ENCODE data around the gene CCDC186.

Gene CCDC186

GRCh38 chr10:114175667-114176066 lies 1.7 kb upstream of the CCDC186 start:
- no peak overlapping the region for H3K27ac ChIP-seq (ENCODE audit: low read length)
- no peak overlapping the region for H3K4me2 ChIP-seq (ENCODE audit: low read depth, low read length)
- H3F3A ChIP-seq (ENCODE audit: insufficient read depth, low read length), result peaks cover 11% of the 10 kb centered on the region
- no peaks in the 10 kb centered on the region for H4K20me1 ChIP-seq (ENCODE audit: insufficient read depth, low read length)
- peaks cover 10% of the 10 kb centered on the region for H3K4me1 ChIP-seq (ENCODE audit: low read length)
- no peaks in the 10 kb centered on the region for H3K27me3 ChIP-seq (replicated peaks; ENCODE audit: insufficient read depth, low read length)
- H3K9me2 ChIP-seq (replicated peaks; ENCODE audit: insufficient read depth, low read length), result no peaks in the 10 kb centered on the region
- H3K9me3 ChIP-seq (replicated peaks; ENCODE audit: insufficient read depth, low read length), result no peaks in the 10 kb centered on the region
- TF ChIP-seq CTCF (IDR thresholded peaks at IDR 0.05; ENCODE audit: low read length) (no peak), EZH2phosphoT487 (IDR thresholded peaks at IDR 0.05; ENCODE audit: low read length) (no peak), EZH2 (optimal IDR thresholded peaks at IDR 0.05; ENCODE audit: low read depth, low read length) (no peak)
- no peak overlapping the region for H3K4me3 ChIP-seq (ENCODE audit: low read length)
- H3K9ac ChIP-seq (ENCODE audit: low read length), result no peak overlapping the region
- H3K36me3 ChIP-seq (replicated peaks; ENCODE audit: insufficient read depth, low read length), result no peaks in the 10 kb centered on the region
- no peak overlapping the region for H2AFZ ChIP-seq (ENCODE audit: low read length)
- peaks cover 34% of the 10 kb centered on the region for H3K79me2 ChIP-seq (ENCODE audit: low read length)
- no peak for DNase-seq

GRCh38 chr10:114174695-114175188 lies 739 bp upstream of the CCDC186 start:
- no peaks in the 10 kb centered on the region for H3K9me3 ChIP-seq (replicated peaks; ENCODE audit: insufficient read depth, low read length)
- H4K20me1 ChIP-seq (ENCODE audit: insufficient read depth, low read length), result no peaks in the 10 kb centered on the region
- no peaks in the 10 kb centered on the region for H3K27me3 ChIP-seq (replicated peaks; ENCODE audit: insufficient read depth, low read length)
- peaks cover 43% of the 10 kb centered on the region for H3K79me2 ChIP-seq (ENCODE audit: low read length)
- H2AFZ ChIP-seq (ENCODE audit: low read length), result peak overlapping the region; percentile 90
- H3K4me3 ChIP-seq (ENCODE audit: low read length), result peak overlapping the region; percentile 91
- no peak for TF ChIP-seq EZH2 (optimal IDR thresholded peaks at IDR 0.05; ENCODE audit: low read depth, low read length)
- TF ChIP-seq CTCF (IDR thresholded peaks at IDR 0.05; ENCODE audit: low read length), result no peak
- no peak for TF ChIP-seq EZH2phosphoT487 (IDR thresholded peaks at IDR 0.05; ENCODE audit: low read length)
- H3K4me1 ChIP-seq (ENCODE audit: low read length), result peaks cover 10% of the 10 kb centered on the region
- H3F3A ChIP-seq (ENCODE audit: insufficient read depth, low read length), result peaks cover 11% of the 10 kb centered on the region
- no peaks in the 10 kb centered on the region for H3K9me2 ChIP-seq (replicated peaks; ENCODE audit: insufficient read depth, low read length)
- peaks cover 3% of the 10 kb centered on the region; the same call in 1 of the 2 replicates for H3K36me3 ChIP-seq (replicated peaks; ENCODE audit: insufficient read depth, low read length)
- peak overlapping the region; percentile 50; the same call in 1 of the 2 replicates for H3K9ac ChIP-seq (ENCODE audit: low read length)
- DNase-seq, result peak; percentile 90
- peak overlapping the region; percentile 62 for H3K27ac ChIP-seq (ENCODE audit: low read length)
- H3K4me2 ChIP-seq (ENCODE audit: low read depth, low read length), result peak overlapping the region; percentile 88

GRCh38 chr10:114173603-114173920 lies 441 bp downstream of the CCDC186 start:
- Histone ChIP-seq H3K4me3 (ENCODE audit: low read length) (peak overlapping the region; percentile 91), H3K9ac (ENCODE audit: low read length) (peak overlapping the region; percentile 97), H3K9me3 (replicated peaks; ENCODE audit: insufficient read depth, low read length) (no peaks in the 10 kb centered on the region), H3K4me1 (ENCODE audit: low read length) (peaks cover 10% of the 10 kb centered on the region), H3K27me3 (replicated peaks; ENCODE audit: insufficient read depth, low read length) (no peaks in the 10 kb centered on the region), H3K79me2 (ENCODE audit: low read length) (peaks cover 54% of the 10 kb centered on the region), H3F3A (ENCODE audit: insufficient read depth, low read length) (peaks cover 11% of the 10 kb centered on the region), H2AFZ (ENCODE audit: low read length) (peak overlapping the region; percentile 73), H3K4me2 (ENCODE audit: low read depth, low read length) (peak overlapping the region; percentile 75), H3K27ac (ENCODE audit: low read length) (peak overlapping the region; percentile 69), H4K20me1 (ENCODE audit: insufficient read depth, low read length) (no peaks in the 10 kb centered on the region), H3K9me2 (replicated peaks; ENCODE audit: insufficient read depth, low read length) (no peaks in the 10 kb centered on the region), H3K36me3 (replicated peaks; ENCODE audit: insufficient read depth, low read length) (peaks cover 3% of the 10 kb centered on the region)
- TF ChIP-seq EZH2phosphoT487 (IDR thresholded peaks at IDR 0.05; ENCODE audit: low read length) (no peak), CTCF (IDR thresholded peaks at IDR 0.05; ENCODE audit: low read length) (no peak), EZH2 (optimal IDR thresholded peaks at IDR 0.05; ENCODE audit: low read depth, low read length) (no peak)
- no peak for DNase-seq

All from MM.1S (cell line).